WTC11 (cell line): ENCODE data around the gene PDE1A. TPM values are rescaled to one million over a fixed set of nuclear protein-coding genes. Genes with fewer than 3 reads are reported as not detected.

Source experiments
- ATAC-seq: fragments of 200-7000 bp; cut with Tn5 transposase; 2 replicates; pipeline ENCODE4 v1.10.0; 2021; ENCODE audit warnings: mild to moderate bottlenecking, moderate library complexity
- CTCF ChIA-PET: fragments of 300-600 bp; sonication (Branson Sonifier 250); formaldehyde crosslinking; loops from one replicate; lab custom pipeline; 2021; ENCODE audit warnings: antibody characterized with exemption; lab: Charles Lee
- POLR2A ChIA-PET: fragments of 350-600 bp; sonication (Branson Sonifier 250); formaldehyde crosslinking; loops from one replicate; lab custom pipeline; 2021; ENCODE audit warnings: antibody characterized with exemption; lab: Charles Lee
- DNase-seq: peaks from one replicate; pipeline ENCODE4 v3.0.0; 2021; ENCODE audit warnings: low spot score
- H3K27ac Mint-ChIP-seq: 2 replicates; pipeline ENCODE4 v1.8.0; 2021; ENCODE audit warnings: mixed read lengths
- H3K27me3 Mint-ChIP-seq: 2 replicates; pipeline ENCODE4 v1.8.0; 2021; ENCODE audit warnings: low read depth, mild to moderate bottlenecking, moderate library complexity, mixed read lengths
- H3K36me3 Mint-ChIP-seq: 2 replicates; pipeline ENCODE4 v1.8.0; 2021; ENCODE audit warnings: mixed read lengths
- H3K4me1 Mint-ChIP-seq: 2 replicates; pipeline ENCODE4 v1.8.0; 2022; ENCODE audit warnings: mixed read lengths
- H3K4me3 Mint-ChIP-seq: 2 replicates; pipeline ENCODE4 v1.8.0; 2021; ENCODE audit warnings: mild to moderate bottlenecking, moderate library complexity, mixed read lengths
- H3K9me3 Mint-ChIP-seq: 2 replicates; pipeline ENCODE4 v1.8.0; 2021; ENCODE audit warnings: mixed read lengths
- ATF3 ChIP-seq: sonication (generic); formaldehyde crosslinking; conservative IDR thresholded peaks from 2 replicates; pipeline ENCODE4 v1.8.1; 2022; ENCODE audit warnings: mild to moderate bottlenecking, missing genetic modification reagents
- CTCF ChIP-seq: fragments of 200-600 bp; IDR thresholded peaks from 2 replicates; pipeline ENCODE4 v1.8.0; 2022; ENCODE audit warnings: antibody characterized with exemption
- ELF4 ChIP-seq: sonication (generic); formaldehyde crosslinking; IDR thresholded peaks from 2 replicates; pipeline ENCODE4 v1.8.1; 2022; ENCODE audit warnings: low read depth, mild to moderate bottlenecking, moderate library complexity, missing genetic modification reagents
- FOXP1 ChIP-seq: sonication (generic); formaldehyde crosslinking; IDR thresholded peaks from 2 replicates; pipeline ENCODE4 v1.8.0; 2022; ENCODE audit warnings: missing genetic modification reagents, mild to moderate bottlenecking, moderate library complexity, borderline replicate concordance
- GTF2I ChIP-seq: fragments of 250-450 bp; sonication (Bioruptor Pico); conservative IDR thresholded peaks from 2 replicates; pipeline ENCODE4 v1.4.0; 2021; ENCODE audit warnings: mild to moderate bottlenecking
- JAZF1 ChIP-seq: fragments of 250-450 bp; sonication (Bioruptor Pico); IDR thresholded peaks from 2 replicates; pipeline ENCODE4 v1.9.0; 2021; ENCODE audit warnings: moderate library complexity, mild to moderate bottlenecking, inconsistent platforms
- KAT7 ChIP-seq: sonication (generic); formaldehyde crosslinking; IDR thresholded peaks from 2 replicates; pipeline ENCODE4 v1.8.1; 2023; ENCODE audit warnings: missing genetic modification reagents, mild to moderate bottlenecking, borderline replicate concordance
- NFYB ChIP-seq: sonication (generic); formaldehyde crosslinking; conservative IDR thresholded peaks from 2 replicates; pipeline ENCODE4 v1.8.0; 2022; ENCODE audit warnings: low read depth, missing genetic modification reagents
- OVOL2 ChIP-seq: fragments of 250-450 bp; sonication (Bioruptor Pico); IDR thresholded peaks from 2 replicates; pipeline ENCODE4 v1.9.0; 2021; ENCODE audit warnings: mild to moderate bottlenecking, borderline replicate concordance
- PRDM15 ChIP-seq: sonication (generic); formaldehyde crosslinking; IDR thresholded peaks from 2 replicates; pipeline ENCODE4 v1.8.0; 2022; ENCODE audit warnings: missing genetic modification reagents
- RORB ChIP-seq: fragments of 250-450 bp; sonication (Bioruptor Pico); IDR thresholded peaks from 2 replicates; pipeline ENCODE4 v1.9.0; 2021; ENCODE audit warnings: mild to moderate bottlenecking
- SOX15 ChIP-seq: fragments of 250-450 bp; sonication (Bioruptor Pico); IDR thresholded peaks from 2 replicates; pipeline ENCODE4 v1.9.0; 2021; ENCODE audit warnings: mild to moderate bottlenecking
- TCF7 ChIP-seq: sonication (generic); formaldehyde crosslinking; IDR thresholded peaks from 2 replicates; pipeline ENCODE4 v1.8.0; 2022; ENCODE audit warnings: mild to moderate bottlenecking, low read depth, missing genetic modification reagents, moderate library complexity
- USF1 ChIP-seq: sonication (generic); formaldehyde crosslinking; IDR thresholded peaks from 2 replicates; pipeline ENCODE4 v1.8.0; 2022; ENCODE audit warnings: mild to moderate bottlenecking, missing genetic modification reagents
- ZBTB21 ChIP-seq: sonication (generic); formaldehyde crosslinking; IDR thresholded peaks from 2 replicates; pipeline ENCODE4 v1.8.1; 2023; ENCODE audit warnings: mild to moderate bottlenecking, missing genetic modification reagents, borderline replicate concordance
- ZNF317 ChIP-seq: sonication (generic); formaldehyde crosslinking; IDR thresholded peaks from 2 replicates; pipeline ENCODE4 v1.8.1; 2023; ENCODE audit warnings: low read depth, mild to moderate bottlenecking, moderate library complexity, missing genetic modification reagents, borderline replicate concordance
- ZNF416 ChIP-seq: fragments of 250-450 bp; sonication (Bioruptor Pico); IDR thresholded peaks from 2 replicates; pipeline ENCODE4 v1.9.0; 2021; ENCODE audit warnings: mild to moderate bottlenecking, inconsistent platforms
- ZNF425 ChIP-seq: fragments of 250-450 bp; sonication (Bioruptor Pico); conservative IDR thresholded peaks from 2 replicates; pipeline ENCODE4 v1.9.0; 2021; ENCODE audit warnings: mild to moderate bottlenecking
- total RNA-seq: library from RNA; stranded (reverse); gene quantifications from 3 replicates; pipeline ENCODE4 v1.2.3, GENCODE V29; 2021

PDE1A gene
- total RNA-seq, 1 experiment from 2014 or later: not detected

GRCh38 chr2:182359990-182360662, 66.7 kb downstream of the PDE1A start:
- Mint-ChIP-seq H3K36me3 (no peaks in the 10 kb centered on the region), H3K9me3 (peaks cover 4% of the 10 kb centered on the region; the same call in 1 of the 2 replicates), H3K4me1 (no peaks in the 10 kb centered on the region), H3K27me3 (no peaks in the 10 kb centered on the region)
- no peak for ATAC-seq
- POLR2A ChIA-PET: no interaction called here
- no peak for TF ChIP-seq ZNF317 (CRISPR knock-in tag)
- TF ChIP-seq FOXP1 (CRISPR knock-in tag): no peak
- TF ChIP-seq ZBTB21 (CRISPR knock-in tag): no peak
- no peak for TF ChIP-seq USF1 (CRISPR knock-in tag)
- no peak for TF ChIP-seq RORB (CRISPR knock-in tag)
- TF ChIP-seq, all 79 proteins: peak for 0
- no peak for DNase-seq
- Mint-ChIP-seq H3K4me3 (no peak overlapping the region), H3K27ac (no peak overlapping the region)
- CTCF ChIA-PET: no interaction called here

- H3K27ac Mint-ChIP-seq: no peak overlapping the region
- no peak overlapping the region for H3K4me3 Mint-ChIP-seq
- H3K27me3 Mint-ChIP-seq: no peaks in the 10 kb centered on the region
- H3K36me3 Mint-ChIP-seq: no peaks in the 10 kb centered on the region
- H3K4me1 Mint-ChIP-seq: no peaks in the 10 kb centered on the region
- DNase-seq (no peak), ATAC-seq (no peak)
- H3K9me3 Mint-ChIP-seq: peaks cover 4% of the 10 kb centered on the region; the same call in 1 of the 2 replicates
- ChIA-PET CTCF (no interaction called here), POLR2A (no interaction called here)
- TF ChIP-seq TCF7 (CRISPR knock-in tag) (no peak), RORB (CRISPR knock-in tag) (peak; percentile 12; the same call in 1 of the 2 replicates)
These were observed 67.5 kb downstream of the PDE1A start for GRCh38 chr2:182359027-182359989.

- Mint-ChIP-seq H3K9me3 (peaks cover 4% of the 10 kb centered on the region; the same call in 1 of the 2 replicates), H3K27me3 (no peaks in the 10 kb centered on the region), H3K4me1 (no peaks in the 10 kb centered on the region), H3K36me3 (no peaks in the 10 kb centered on the region), H3K27ac (no peak overlapping the region), H3K4me3 (no peak overlapping the region)
- ATAC-seq (no peak), DNase-seq (no peak)
- ChIA-PET CTCF (no interaction called here), POLR2A (no interaction called here)
- TF ChIP-seq ELF4 (CRISPR knock-in tag) (no peak), OVOL2 (no peak), ATF3 (CRISPR knock-in tag) (no peak), NFYB (CRISPR knock-in tag) (no peak), KAT7 (CRISPR knock-in tag) (no peak), CTCF (no peak), GTF2I (no peak), ZNF416 (no peak), SOX15 (no peak), JAZF1 (CRISPR knock-in tag) (no peak), PRDM15 (no peak), ZNF425 (CRISPR knock-in tag) (no peak)
These were observed 68.2 kb downstream of the PDE1A start for GRCh38 chr2:182358601-182359000.
